Stimulated activated CD8-positive, alpha-beta memory T cell treated with anti-CD3 and anti-CD28 coated beads, Interleukin-4, amount 100 ng/mL, for 1 hour (primary cell): ENCODE data around the gene NKAIN4.

ENCODE experiments used
- DNase-seq, 2 donors: peaks; one replicate each; pipeline ENCODE4 v3.0.0-alpha.2; 2020; ENCODE audit warnings: low read depth in 2 of 2, low spot score in 1 of 2

NKAIN4 gene

GRCh38 chr20:63288581-63289251 lies 34.5 kb upstream of the NKAIN4 start:
- DNase-seq: no peak

DNA sequence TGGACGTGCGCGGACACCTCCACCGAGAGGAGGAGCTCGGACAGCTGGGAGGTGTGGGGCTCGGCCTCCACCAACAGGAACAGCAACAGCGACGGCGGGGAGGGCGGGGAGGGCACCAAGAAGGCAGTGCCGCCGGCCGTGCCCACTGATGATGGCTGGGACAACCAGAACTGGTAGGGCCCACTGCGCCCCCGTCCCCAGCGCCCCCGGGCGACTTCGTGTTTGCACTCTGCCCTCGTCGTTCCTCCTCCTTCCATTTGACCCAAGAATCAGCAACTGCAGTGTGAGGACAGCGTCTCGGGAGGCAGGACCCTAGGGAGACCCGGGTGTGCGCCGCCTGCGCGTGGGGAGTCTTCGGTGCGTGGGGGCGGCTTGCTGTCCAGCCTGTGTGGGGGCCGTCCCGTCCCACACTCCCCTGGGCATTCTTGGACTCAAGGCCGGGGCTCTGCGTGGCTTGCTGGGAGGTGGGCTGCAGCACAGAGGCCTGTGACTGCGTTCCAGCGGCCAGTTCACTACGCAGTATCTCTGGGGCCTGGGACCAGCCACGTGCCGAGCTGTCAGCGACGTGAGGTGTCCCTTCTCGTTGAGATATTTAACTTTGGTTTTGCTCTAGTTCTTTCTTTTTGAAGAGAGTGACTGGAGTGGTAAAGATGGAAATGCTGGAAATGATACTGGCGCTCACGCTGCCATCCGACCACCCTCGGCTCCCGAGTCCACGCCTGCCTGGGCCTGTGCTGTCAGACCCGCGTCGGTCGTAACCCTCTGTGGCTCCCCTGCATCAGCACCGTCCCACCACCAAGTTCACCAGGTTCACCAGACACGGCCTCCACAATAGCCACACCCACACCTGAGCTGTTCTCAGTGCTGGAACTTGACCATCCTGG lies 33.7 kb upstream of the NKAIN4 start:
- no peak for DNase-seq

- DNase-seq: no peak
These were observed 32.8 kb upstream of the NKAIN4 start for GRCh38 chr20:63286781-63287696.

- DNase-seq: no peak
These were observed 31.7 kb upstream of the NKAIN4 start for GRCh38 chr20:63285636-63286615.

GRCh38 chr20:63284981-63285524 lies 30.8 kb upstream of the NKAIN4 start:
- no peak for DNase-seq

- no peak for DNase-seq
These were observed 30.3 kb upstream of the NKAIN4 start for GRCh38 chr20:63284544-63284949.

DNA sequence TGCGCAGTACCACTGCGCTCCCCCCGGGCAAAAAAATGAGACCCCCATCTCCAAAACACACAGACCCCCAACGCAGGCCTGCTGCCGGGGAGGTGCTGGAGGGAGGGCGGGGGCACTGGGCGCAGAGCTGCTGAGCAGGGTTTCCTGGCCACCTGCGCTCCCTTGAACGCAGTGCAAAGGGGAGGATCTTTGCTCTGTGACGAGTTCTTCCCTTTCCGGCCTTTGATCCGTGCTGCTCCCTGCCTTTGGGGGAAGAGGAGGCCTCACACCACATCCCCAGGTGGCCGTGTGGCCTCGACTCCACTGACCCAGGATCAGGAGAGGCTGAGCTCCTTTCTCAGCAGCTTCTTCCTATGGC lies 29.8 kb upstream of the NKAIN4 start:
- DNase-seq: no peak

DNA sequence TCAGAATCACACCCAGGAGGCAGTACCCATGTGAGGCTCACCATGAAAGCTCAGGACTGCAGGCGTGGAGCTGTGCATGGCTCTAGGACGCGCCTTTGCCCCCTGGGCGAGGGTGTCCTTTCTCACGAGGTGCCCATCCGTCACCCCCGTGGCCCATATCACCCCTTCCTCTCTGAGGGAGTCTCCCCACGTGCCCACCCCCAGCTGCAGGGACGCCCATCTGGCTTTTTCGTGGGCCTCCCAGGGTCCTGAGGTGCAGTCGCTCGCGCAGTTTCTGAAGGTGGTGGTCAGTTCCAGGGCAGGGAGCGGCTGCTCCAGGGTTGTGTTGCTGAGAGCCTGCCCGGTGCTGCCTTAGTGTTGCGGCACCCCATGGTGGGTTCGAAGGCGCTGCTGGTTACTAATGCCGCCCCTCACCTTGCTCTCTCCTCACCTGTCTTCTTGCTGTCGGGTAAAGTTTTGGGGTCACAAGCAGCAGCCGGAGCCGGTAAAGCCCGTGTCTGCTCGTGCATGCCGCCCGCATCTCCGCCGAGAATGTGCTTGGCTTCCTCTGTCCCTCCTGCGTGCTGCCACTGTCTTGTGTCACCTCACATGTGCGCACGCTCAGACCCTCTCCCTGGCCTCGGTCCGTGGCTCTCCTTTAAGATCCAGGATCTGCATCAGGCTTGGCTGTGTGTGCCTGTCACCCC lies 29.3 kb upstream of the NKAIN4 start:
- no peak for DNase-seq

DNA sequence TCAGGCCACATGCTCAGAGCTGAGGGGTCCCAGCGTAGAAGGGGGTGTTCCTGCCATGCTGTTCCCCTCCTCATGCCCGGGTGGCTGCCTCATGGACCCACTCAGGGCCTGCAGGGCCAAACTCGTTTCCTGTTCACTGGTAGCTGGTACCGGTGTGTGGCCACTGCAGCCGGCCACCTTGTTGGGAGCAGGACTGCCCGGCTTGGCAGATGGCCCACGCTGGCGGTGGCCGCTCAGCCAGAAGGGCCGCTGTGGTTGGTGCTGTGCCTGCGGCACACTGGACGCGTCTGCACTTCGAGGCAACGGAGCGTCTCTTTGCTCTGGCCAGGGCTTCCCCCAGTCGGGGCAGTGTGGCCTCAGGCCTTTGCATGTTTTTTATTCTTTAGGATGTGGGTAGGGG lies 28.7 kb upstream of the NKAIN4 start:
- no peak for DNase-seq

DNA sequence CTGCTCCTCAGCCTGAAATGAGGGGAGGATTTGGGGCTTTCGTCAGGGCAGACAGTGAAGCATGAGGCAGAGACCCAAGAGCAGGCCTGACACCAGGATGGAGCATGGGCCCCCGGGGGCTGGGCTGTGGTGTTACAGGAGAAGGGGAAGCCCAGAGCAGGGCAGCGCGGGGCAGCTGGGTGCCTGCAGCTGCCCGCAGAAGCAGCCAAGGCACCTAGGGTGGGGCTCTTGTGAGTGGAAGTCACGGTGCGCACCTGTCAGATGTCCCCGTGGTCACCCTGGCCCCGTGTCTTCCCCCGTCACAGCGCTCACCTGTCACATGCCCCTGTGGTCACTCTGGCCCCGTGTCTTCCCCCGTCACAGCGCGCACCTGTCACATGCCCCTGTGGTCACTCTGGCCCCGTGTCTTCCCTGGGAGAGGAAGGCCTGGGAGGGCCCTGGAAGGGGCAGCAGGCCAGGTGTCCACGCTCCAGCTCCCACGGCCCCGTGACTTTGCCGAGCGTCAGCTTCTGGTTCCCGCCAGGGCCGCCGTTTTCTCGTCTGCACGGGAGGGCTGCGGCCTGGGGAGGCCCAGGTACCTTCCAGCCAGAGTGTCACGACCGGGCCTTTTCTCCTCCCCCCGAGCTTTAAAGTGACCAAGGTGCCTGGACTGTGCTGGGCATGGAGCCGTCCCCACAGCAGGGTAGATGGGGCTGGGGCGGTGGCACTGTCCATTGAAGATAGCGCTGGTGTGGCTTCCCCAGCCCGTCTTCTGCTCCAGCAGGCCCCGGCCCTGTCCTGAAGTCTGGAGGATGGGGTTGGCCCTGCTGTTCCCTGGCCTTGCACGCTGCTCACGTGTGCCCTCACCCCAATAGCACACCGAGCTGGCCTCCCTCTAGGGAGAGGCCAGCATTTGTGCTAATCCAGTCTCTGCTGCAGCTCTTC lies 27.7 kb upstream of the NKAIN4 start:
- DNase-seq: no peak

GRCh38 chr20:63280929-63281545 lies 26.8 kb upstream of the NKAIN4 start:
- no peak for DNase-seq

- DNase-seq: no peak
These were observed 26.1 kb upstream of the NKAIN4 start for GRCh38 chr20:63280371-63280770.

DNA sequence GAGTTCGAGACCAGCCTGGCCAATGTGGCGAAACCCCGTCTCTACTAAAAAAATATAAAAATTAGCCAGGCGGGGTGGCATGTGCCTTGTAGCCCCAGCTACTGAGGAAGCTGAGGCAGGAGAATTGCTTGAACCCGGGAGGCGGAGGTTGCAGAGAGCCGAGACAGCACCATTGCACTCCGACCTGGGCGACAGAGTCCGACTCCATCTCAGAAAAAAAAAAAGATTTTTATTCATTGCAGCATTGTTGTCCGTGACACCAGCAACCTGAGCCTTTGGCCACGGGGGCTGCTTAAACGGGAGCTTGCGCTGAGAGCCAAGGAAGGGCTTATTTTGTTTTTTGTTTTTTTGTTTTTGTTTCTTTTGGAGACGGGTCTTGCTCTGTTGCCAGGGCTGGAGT lies 25.7 kb upstream of the NKAIN4 start:
- no peak for DNase-seq

GRCh38 chr20:63278661-63279060 lies 24.4 kb upstream of the NKAIN4 start:
- DNase-seq: no peak

DNA sequence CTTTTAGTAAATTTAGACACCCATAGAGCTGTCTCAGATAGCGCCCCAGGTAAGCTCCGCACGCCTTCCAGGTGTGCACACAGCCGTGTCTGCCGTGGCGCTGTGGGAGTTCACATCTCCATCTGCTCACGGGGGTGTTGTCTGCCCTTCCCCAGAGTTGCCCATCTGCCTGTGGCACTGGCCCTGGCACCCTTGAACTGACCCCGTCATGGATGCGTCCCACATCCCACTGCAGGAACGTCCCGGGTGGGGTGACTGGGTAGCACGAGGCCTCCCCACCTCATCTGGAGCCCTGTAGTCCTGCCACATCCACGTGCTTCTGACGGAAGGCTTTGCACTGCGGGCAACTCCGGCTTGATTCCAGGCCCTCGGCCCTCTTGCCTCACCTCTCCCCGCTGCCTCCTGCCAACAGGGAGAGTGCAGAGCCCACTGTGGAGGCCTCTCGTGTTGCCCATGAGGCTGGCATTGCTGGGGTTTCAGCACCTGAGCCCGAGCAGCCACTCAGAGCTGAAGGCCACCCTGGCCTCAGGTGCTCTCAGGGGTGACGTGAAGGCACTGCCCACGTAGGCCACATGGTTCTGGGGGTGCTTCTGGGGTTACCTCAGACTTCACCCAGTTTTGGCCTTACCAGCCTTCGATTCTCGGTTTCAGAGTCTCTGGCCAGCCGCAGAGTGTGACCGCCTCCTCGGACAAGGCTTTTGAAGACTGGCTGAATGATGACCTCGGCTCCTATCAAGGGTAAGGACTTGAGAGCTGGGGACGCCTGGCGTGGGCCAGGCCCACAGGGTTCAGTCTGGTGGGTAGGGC lies 23.4 kb upstream of the NKAIN4 start:
- no peak for DNase-seq

- DNase-seq: no peak
These were observed 22.7 kb upstream of the NKAIN4 start for GRCh38 chr20:63276956-63277355.

DNA sequence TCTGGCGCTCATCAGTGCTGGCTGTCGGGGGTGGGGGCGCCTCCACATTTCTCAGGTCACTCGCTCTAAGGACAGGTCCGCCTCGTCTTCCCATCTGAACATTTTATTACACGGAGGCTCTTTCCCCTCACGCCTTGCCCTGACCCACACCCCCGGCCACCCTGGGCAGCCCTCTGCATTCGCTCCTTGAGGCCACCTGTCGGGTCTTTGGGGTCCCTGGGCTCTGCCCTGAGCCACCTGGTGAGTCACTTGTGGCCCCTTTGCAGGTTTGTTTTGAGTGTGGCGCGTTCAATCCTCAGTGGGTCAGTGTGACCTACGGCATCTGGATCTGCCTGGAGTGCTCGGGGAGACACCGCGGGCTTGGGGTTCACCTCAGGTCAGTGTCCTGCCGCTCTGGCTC lies 21.6 kb upstream of the NKAIN4 start:
- DNase-seq: no peak
